H1 (cell line): ENCODE data around the gene NINJ2. TPM values are rescaled to one million over a fixed set of nuclear protein-coding genes. Genes with fewer than 3 reads are reported as not detected.
A peak's percentile ranks its signal among the peaks of the same experiment; 100 is the strongest.

Experiments
- CTCF ChIA-PET: fragments of 300-600 bp; sonication (Branson Sonifier 250); formaldehyde crosslinking; loops from one replicate; lab custom pipeline; 2021; ENCODE audit not compliant: partially characterized antibody; lab: Charles Lee
- POLR2A ChIA-PET: fragments of 300-600 bp; sonication (Branson Sonifier 250); formaldehyde crosslinking; loops from one replicate; lab custom pipeline; 2021; ENCODE audit warnings: inconsistent platforms; ENCODE audit not compliant: partially characterized antibody; lab: Charles Lee
- DNase-seq, 2 experiments: peaks; one replicate each; pipeline versions ENCODE4 v3.0.0 to v3.0.0-alpha.2; 2010 to 2022; ENCODE audit warnings: low spot score in 2 of 2, low read depth in 1 of 2, mixed read lengths in 1 of 2
- FAIRE-seq: peaks from 2 replicates; lab custom pipeline; 2011; peaks lifted over from hg19 to GRCh38; lab: Jason Lieb, UNC
- H2AFZ ChIP-seq: 2 replicates; pipeline ENCODE4 v1.8.1; 2012; ENCODE audit warnings: low read length, inconsistent platforms
- H2AK5ac ChIP-seq: 2 replicates; pipeline ENCODE4 v1.6.1; 2013; ENCODE audit warnings: low read depth, low read length
- H2BK120ac ChIP-seq: replicated peaks from 2 replicates; pipeline ENCODE3; 2013; ENCODE audit warnings: low read depth, low read length, inconsistent platforms
- H2BK12ac ChIP-seq: 2 replicates; pipeline ENCODE4 v1.6.1; 2013; ENCODE audit warnings: low read depth, low read length
- H2BK15ac ChIP-seq: 2 replicates; pipeline ENCODE4 v1.6.1; 2013; ENCODE audit warnings: low read length
- H2BK20ac ChIP-seq: 2 replicates; pipeline ENCODE4 v1.6.1; 2013; ENCODE audit warnings: low read length
- H2BK5ac ChIP-seq: 2 replicates; pipeline ENCODE4 v1.6.1; 2013; ENCODE audit warnings: low read depth, low read length
- H3K14ac ChIP-seq: 2 replicates; pipeline ENCODE4 v1.6.1; 2013; ENCODE audit warnings: inconsistent platforms; ENCODE audit not compliant: insufficient read length
- H3K18ac ChIP-seq: 2 replicates; pipeline ENCODE4 v1.6.1; 2013; ENCODE audit warnings: low read length; ENCODE audit errors: extremely low read depth
- H3K23ac ChIP-seq: 2 replicates; pipeline ENCODE4 v1.6.1; 2013; ENCODE audit warnings: inconsistent platforms; ENCODE audit not compliant: insufficient read length
- H3K23me2 ChIP-seq: 2 replicates; pipeline ENCODE4 v1.6.1; 2013; ENCODE audit warnings: low read depth, low read length
- H3K27ac ChIP-seq: 2 replicates; pipeline ENCODE4 v1.6.1; 2011; ENCODE audit warnings: low read depth, low read length, inconsistent platforms
- H3K27me3 ChIP-seq, 4 experiments: replicated peaks in 1 of 4; 1 replicate in 1 of 4; 2 replicates in 3 of 4; pipeline versions ENCODE4 v1.6.1 to v1.8.1; 2011 to 2013; ENCODE audit warnings: low read length in 3 of 4, mild to moderate bottlenecking in 3 of 4, inconsistent platforms in 2 of 4, mixed read lengths in 2 of 4, moderate library complexity in 1 of 4; ENCODE audit not compliant: control insufficient read depth in 3 of 4, insufficient read depth in 3 of 4; ENCODE audit errors: extremely low read depth in 1 of 4
- H3K36me3 ChIP-seq, 4 experiments: 2 replicates each; pipeline versions ENCODE4 v1.6.1 to v1.8.1; 2011 to 2013; ENCODE audit warnings: mild to moderate bottlenecking in 4 of 4, low read length in 3 of 4, moderate library complexity in 2 of 4, control low read depth in 1 of 4, inconsistent platforms in 1 of 4; ENCODE audit not compliant: insufficient read depth in 4 of 4, control insufficient read depth in 2 of 4
- H3K4ac ChIP-seq: replicated peaks from 2 replicates; pipeline ENCODE3; 2013; ENCODE audit warnings: low read length, low read depth, mixed read lengths, inconsistent platforms; ENCODE audit not compliant: insufficient read length
- H3K4me1 ChIP-seq, 4 experiments: replicated peaks in 1 of 4; 1 replicate in 1 of 4; 2 replicates in 3 of 4; pipeline versions ENCODE4 v1.6.1 to v1.8.1; 2011 to 2013; ENCODE audit warnings: low read length in 3 of 4, inconsistent platforms in 2 of 4, mixed read lengths in 1 of 4; ENCODE audit not compliant: insufficient read depth in 4 of 4, control insufficient read depth in 3 of 4
- H3K4me2 ChIP-seq, 2 experiments: 2 replicates each; pipeline versions ENCODE4 v1.6.1 to v1.8.1; 2011 to 2013; ENCODE audit warnings: low read depth in 2 of 2, low read length in 2 of 2, control low read depth in 1 of 2, inconsistent platforms in 1 of 2, mild to moderate bottlenecking in 1 of 2; ENCODE audit not compliant: insufficient read depth in 1 of 2
- H3K4me3 ChIP-seq, 4 experiments: fragments of 200-600, 300-600 bp in 1 of 4; sonication (generic), shearing (Covaris generic), sonication (Bioruptor Twin) in 1 of 4; 2 replicates each; pipeline versions ENCODE4 v1.5.1 to v1.8.1; 2011 to 2016; ENCODE audit warnings: low read length in 4 of 4, low read depth in 3 of 4, control low read depth in 2 of 4, inconsistent platforms in 2 of 4, mild to moderate bottlenecking in 2 of 4, mixed read lengths in 1 of 4, moderate library complexity in 1 of 4; ENCODE audit not compliant: insufficient read depth in 2 of 4; ENCODE audit errors: extremely low read depth in 1 of 4
- H3K56ac ChIP-seq: replicated peaks from 2 replicates; pipeline ENCODE3; 2013; ENCODE audit warnings: low read depth, mild to moderate bottlenecking, mixed read lengths, low read length, inconsistent platforms; ENCODE audit not compliant: insufficient read length
- H3K79me1 ChIP-seq: 2 replicates; pipeline ENCODE4 v1.6.1; 2013; ENCODE audit warnings: low read depth, low read length, control low read depth
- H3K79me2 ChIP-seq, 2 experiments: 2 replicates each; pipeline versions ENCODE4 v1.6.1 to v1.8.1; 2012 to 2013; ENCODE audit warnings: low read length in 2 of 2, mild to moderate bottlenecking in 2 of 2, inconsistent platforms in 1 of 2; ENCODE audit not compliant: insufficient read depth in 2 of 2, control insufficient read depth in 1 of 2
- H3K9ac ChIP-seq, 4 experiments: replicated peaks in 1 of 4; 1 replicate in 1 of 4; 2 replicates in 3 of 4; pipeline versions ENCODE4 v1.6.1 to v1.8.1; 2011 to 2013; ENCODE audit warnings: low read depth in 3 of 4, low read length in 3 of 4, control low read depth in 2 of 4, mild to moderate bottlenecking in 2 of 4, moderate library complexity in 2 of 4, inconsistent platforms in 1 of 4; ENCODE audit errors: extremely low read depth in 1 of 4
- H3K9me3 ChIP-seq, 2 experiments: 2 replicates each; pipeline versions ENCODE4 v1.6.1 to v1.8.1; 2012 to 2013; ENCODE audit warnings: mild to moderate bottlenecking in 2 of 2, moderate library complexity in 2 of 2, control low read depth in 1 of 2, inconsistent platforms in 1 of 2, low read depth in 1 of 2, low read length in 1 of 2, mixed read lengths in 1 of 2; ENCODE audit not compliant: insufficient read depth in 2 of 2
- H4K20me1 ChIP-seq, 2 experiments: replicated peaks in 1 of 2; 2 replicates each; pipeline versions ENCODE3 to v1.8.1; 2011 to 2013; ENCODE audit warnings: inconsistent platforms in 2 of 2, low read length in 2 of 2, mild to moderate bottlenecking in 1 of 2; ENCODE audit not compliant: insufficient read depth in 2 of 2, control insufficient read depth in 1 of 2
- H4K5ac ChIP-seq: 2 replicates; pipeline ENCODE4 v1.6.1; 2013; ENCODE audit warnings: low read length, low read depth, mixed read lengths, inconsistent platforms; ENCODE audit not compliant: insufficient read length
- H4K8ac ChIP-seq: 2 replicates; pipeline ENCODE4 v1.8.0; 2013; ENCODE audit warnings: mild to moderate bottlenecking, moderate library complexity, low read length, inconsistent platforms; ENCODE audit not compliant: insufficient read depth; ENCODE audit errors: extremely low read depth
- H4K91ac ChIP-seq: replicated peaks from 2 replicates; pipeline ENCODE3; 2013; ENCODE audit warnings: low read length, mixed read lengths, inconsistent platforms; ENCODE audit not compliant: insufficient read length
- CBX5 ChIP-seq: fragments of 300-800, 300-1000 bp; sonication (generic); IDR thresholded peaks from 2 replicates; pipeline ENCODE4 v1.7.1; 2016; ENCODE audit warnings: antibody characterized with exemption, low read length, low read depth
- CTCF ChIP-seq, 3 experiments: IDR thresholded peaks; 1 replicate in 2 of 3; 2 replicates in 1 of 3; pipeline versions ENCODE4 v1.5.1 to v1.6.1; 2011; ENCODE audit warnings: low read length in 3 of 3, mild to moderate bottlenecking in 3 of 3, inconsistent platforms in 2 of 3, low read depth in 1 of 3, moderate library complexity in 1 of 3; ENCODE audit not compliant: insufficient read depth in 1 of 3; ENCODE audit errors: control extremely low read depth in 1 of 3
- EZH2 ChIP-seq: fragments of 200-600 bp; sonication (generic); IDR thresholded peaks from 2 replicates; pipeline ENCODE4 v1.7.1; 2012; ENCODE audit warnings: low read depth, mild to moderate bottlenecking, moderate library complexity, low read length, inconsistent platforms; ENCODE audit not compliant: severe bottlenecking
- FOSL1 ChIP-seq: IDR thresholded peaks from 2 replicates; pipeline ENCODE4 v1.6.1; 2011; ENCODE audit warnings: mild to moderate bottlenecking, low read depth, low read length, moderate library complexity; ENCODE audit not compliant: insufficient read depth
- JUN ChIP-seq: IDR thresholded peaks from 2 replicates; pipeline ENCODE4 v1.6.1; 2011; ENCODE audit warnings: low read depth, mild to moderate bottlenecking, improper control_type of control experiment, low read length
- POU5F1 ChIP-seq: IDR thresholded peaks from 2 replicates; pipeline ENCODE4 v1.6.1; 2011; ENCODE audit warnings: low read depth, mild to moderate bottlenecking, low read length, moderate library complexity
- SAP30 ChIP-seq: fragments of 300-600 bp; sonication (generic); IDR thresholded peaks from 2 replicates; pipeline ENCODE4 v1.7.1; 2012; ENCODE audit warnings: low read length, moderate library complexity, mild to moderate bottlenecking, inconsistent platforms; ENCODE audit not compliant: insufficient read depth, insufficient replicate concordance
- SIN3A ChIP-seq, 2 experiments: IDR thresholded peaks in 1 of 2; conservative IDR thresholded peaks in 1 of 2; 2 replicates each; pipeline ENCODE4 v1.6.1; 2011 to 2012; ENCODE audit warnings: low read length in 2 of 2, improper control_type of control experiment in 1 of 2, low read depth in 1 of 2, mild to moderate bottlenecking in 1 of 2
- SIRT6 ChIP-seq: IDR thresholded peaks from one replicate; pipeline ENCODE4 v1.7.1; 2012; ENCODE audit warnings: low read length, inconsistent platforms
- SRF ChIP-seq: IDR thresholded peaks from 2 replicates; pipeline ENCODE4 v1.6.1; 2011; ENCODE audit warnings: mild to moderate bottlenecking, low read depth, low read length, moderate library complexity
- WGBS, 2 experiments: shearing (Covaris generic) in 1 of 2; methylation state at CpG; one replicate each; pipeline versions ENCODE4 v1.1.6 to v1.1.7; 2013 to 2015; ENCODE audit warnings: low lambda C conversion rate in 2 of 2, mixed read lengths in 2 of 2, inconsistent platforms in 1 of 2, low coverage in 1 of 2, missing lambda C conversion rate in 1 of 2; ENCODE audit not compliant: insufficient replicate concordance in 2 of 2, insufficient coverage in 1 of 2, insufficient read length in 1 of 2; ENCODE audit errors: extremely low coverage in 1 of 2, missing lambda C conversion rate in 1 of 2; 5-methylcytosine and 5-hydroxymethylcytosine counted together
- polyA plus RNA-seq, 7 experiments: library from polyadenylated mRNA; depleted of rRNA in 3 of 7; stranded (reverse) in 5 of 7; unstranded in 2 of 7; fragments of >200 nt in 5 of 7; fragments of 200-250 nt in 2 of 7; gene quantifications; 1 replicate in 5 of 7; 2 replicates in 1 of 7; 4 replicates in 1 of 7; pipeline versions ENCODE4 v1.2.1 to v1.2.3, GENCODE V29; 2011 to 2013; ENCODE audit warnings: missing spikeins in 2 of 7, mixed read lengths in 2 of 7
- total RNA-seq: library from RNA; stranded (reverse); fragmentation: NEBNext Ultra II Directional; extraction: Animal tissue kit (Norgen Biotek cat#: 25700); gene quantifications from 2 replicates; pipeline ENCODE4 v1.2.1, GENCODE V29; 2021
- TF ChIP-seq, protein P1 (sequence below): IDR thresholded peaks from 2 replicates; pipeline ENCODE4 v1.6.1; 2012; ENCODE audit warnings: inconsistent platforms

The NINJ2 gene
- total and polyA plus RNA-seq, 2 of the 8 experiments (the other 6 are each of a cell fraction or from before 2014, with no cell fraction given) = 1.4 TPM; not detected in 1

GRCh38 chr12:668090-668481 lies 4.8 kb upstream of the NINJ2 start:
- Histone ChIP-seq H2BK15ac (no peak overlapping the region), H3K4me3 (no peak overlapping the region), H3K79me2 (no peaks in the 10 kb centered on the region), H3K14ac (no peak overlapping the region), H3K4me1 (peaks cover 0 to 13% (median 6%) of the 10 kb centered on the region in 4 experiments; a peak in 4 of 7 replicates), H3K36me3 (no peaks in the 10 kb centered on the region), H4K5ac (no peak overlapping the region), H3K56ac (no peak overlapping the region), H2BK20ac (no peak overlapping the region), H3K9me3 (no peaks in the 10 kb centered on the region), H4K20me1 (no peaks in the 10 kb centered on the region), H4K8ac (no peak overlapping the region), H3K27ac (no peak overlapping the region), H3K23me2 (peaks cover 3% of the 10 kb centered on the region; the same call in 1 of the 2 replicates), H2BK120ac (no peak overlapping the region), H3K79me1 (no peaks in the 10 kb centered on the region), H4K91ac (no peak overlapping the region), H3K4me2 (peak overlapping the region in 1 of 2 experiments; percentile 4; a peak in 1 of 4 replicates), H3K9ac (no peak overlapping the region), H2AFZ (no peak overlapping the region), H2AK5ac (no peak overlapping the region), H2BK12ac (no peak overlapping the region), H3K4ac (no peak overlapping the region), H3K27me3 (no peaks in the 10 kb centered on the region), H3K23ac (no peak overlapping the region), H2BK5ac (no peak overlapping the region), H3K18ac (no peak overlapping the region)
- ChIA-PET POLR2A (interaction anchor here (1.3 kb wide), 1 partner anchor 85 kb away, joined by 5 read pairs; the partner anchor contains the start of gene WNK1), CTCF (interaction anchor here (0.8 to 2.2 kb wide), 8 partner anchors 9 to 98 kb away, joined by 3 to 8 read pairs (median 4); no protein-coding TSS in a partner anchor)
- DNase-seq (no peak), FAIRE-seq (no peak)
- WGBS, 2 experiments = 59% methylated on average over 1 of the region's 1 CpG; no CpG with 5 or more reads in 1 of the 2 experiments
- TF ChIP-seq CTCF (IDR thresholded peaks at IDR 0.05; ENCODE audit: control extremely low read depth in 1 of 3, insufficient read depth in 1 of 3, low read depth in 1 of 3, low read length in 3 of 3) = no peak
- no peak for TF ChIP-seq SRF
- no peak for TF ChIP-seq SIN3A (conservative IDR thresholded peaks at IDR 0.05 in 1 of 2, IDR thresholded peaks at IDR 0.05 in 1 of 2; ENCODE audit: low read depth in 1 of 2, low read length in 2 of 2)
- no peak for TF ChIP-seq CBX5
- TF ChIP-seq EZH2 = no peak
- TF ChIP-seq, protein P1, sequence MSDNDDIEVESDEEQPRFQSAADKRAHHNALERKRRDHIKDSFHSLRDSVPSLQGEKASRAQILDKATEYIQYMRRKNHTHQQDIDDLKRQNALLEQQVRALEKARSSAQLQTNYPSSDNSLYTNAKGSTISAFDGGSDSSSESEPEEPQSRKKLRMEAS = no peak
- TF ChIP-seq FOSL1 = no peak
- no peak for TF ChIP-seq JUN
- TF ChIP-seq POU5F1 = no peak
- no peak for TF ChIP-seq SIRT6
- TF ChIP-seq SAP30 = no peak
